C4-2B (cell line): ENCODE data around the gene IGFBPL1.

Source experiments
- CTCF ChIP-seq: fragments of 450-650 bp; conservative IDR thresholded peaks from 2 replicates; pipeline ENCODE4 v1.5.1; 2017; ENCODE audit warnings: mild to moderate bottlenecking
- ZFX ChIP-seq: fragments of 450-650 bp; IDR thresholded peaks from 2 replicates; pipeline ENCODE4 v1.6.1; 2017

GRCh38 chr9:38436708-38437107, 12.5 kb upstream of the IGFBPL1 start:
- no peak for TF ChIP-seq CTCF
- no peak for TF ChIP-seq ZFX
